Type B pancreatic cell (in vitro differentiated cells): ENCODE data around the gene POLK. TPM values are rescaled to one million over a fixed set of nuclear protein-coding genes. Genes with fewer than 3 reads are reported as not detected.

Experiments used
- DNase-seq: peaks from one replicate; pipeline ENCODE4 v3.0.0; 2021; ENCODE audit warnings: mixed read lengths; ENCODE audit not compliant: unreplicated experiment; ENCODE audit errors: extremely low spot score
- H3K27ac Mint-ChIP-seq: 2 replicates; pipeline ENCODE4 v1.8.0; 2021; ENCODE audit warnings: mild to moderate bottlenecking, mixed read lengths
- H3K27me3 Mint-ChIP-seq: 2 replicates; pipeline ENCODE4 v1.8.0; 2021; ENCODE audit warnings: mixed read lengths
- H3K36me3 Mint-ChIP-seq: 2 replicates; pipeline ENCODE4 v1.8.0; 2021; ENCODE audit warnings: mixed read lengths
- H3K4me1 Mint-ChIP-seq: one replicate; pipeline ENCODE4 v1.8.0; 2021; ENCODE audit warnings: mixed read lengths; ENCODE audit not compliant: unreplicated experiment
- H3K4me3 Mint-ChIP-seq: 2 replicates; pipeline ENCODE4 v1.8.0; 2021; ENCODE audit warnings: mild to moderate bottlenecking, mixed read lengths
- H3K9me3 Mint-ChIP-seq: 2 replicates; pipeline ENCODE4 v1.8.0; 2021; ENCODE audit warnings: mixed read lengths
- CTCF ChIP-seq: fragments of 200-600 bp; sonication (generic); conservative IDR thresholded peaks from 2 replicates; pipeline ENCODE4 v1.5.0; 2021; ENCODE audit warnings: antibody characterized with exemption, mild to moderate bottlenecking
- total RNA-seq: library from RNA; stranded (reverse); gene quantifications from 2 replicates; pipeline ENCODE4 v1.2.1, GENCODE V29; 2021; ENCODE audit warnings: low replicate concordance

Gene POLK
- total RNA-seq, 1 donor from 2014 or later: 21.2 TPM

GRCh38 chr5:75639535-75640311, 128.0 kb downstream of the POLK start:
- H3K9me3 Mint-ChIP-seq: no peaks in the 10 kb centered on the region

GRCh38 chr5:75640395-75640794, 128.7 kb downstream of the POLK start:
- TF ChIP-seq CTCF: no peak
- Mint-ChIP-seq H3K27me3 (no peaks in the 10 kb centered on the region), H3K27ac (peak overlapping the region; percentile 55), H3K4me1 (no peaks in the 10 kb centered on the region), H3K36me3 (peaks cover 10% of the 10 kb centered on the region), H3K9me3 (no peaks in the 10 kb centered on the region), H3K4me3 (no peak overlapping the region)
- DNase-seq: no peak

More at GRCh38 chr5:75639535-75640311, 128.0 kb downstream of the POLK start:
- DNase-seq: no peak
- Mint-ChIP-seq H3K27ac (peak overlapping the region; percentile 55), H3K27me3 (no peaks in the 10 kb centered on the region), H3K4me1 (no peaks in the 10 kb centered on the region), H3K36me3 (peaks cover 10% of the 10 kb centered on the region), H3K4me3 (no peak overlapping the region)
- TF ChIP-seq CTCF: no peak

- H3K4me1 Mint-ChIP-seq: no peaks in the 10 kb centered on the region
- peaks cover 10% of the 10 kb centered on the region for H3K36me3 Mint-ChIP-seq
- TF ChIP-seq CTCF: no peak
- no peak overlapping the region for H3K4me3 Mint-ChIP-seq
- H3K9me3 Mint-ChIP-seq: no peaks in the 10 kb centered on the region
- no peak for DNase-seq
- no peak overlapping the region for H3K27ac Mint-ChIP-seq
- H3K27me3 Mint-ChIP-seq: no peaks in the 10 kb centered on the region
Measured at GRCh38 chr5:75640826-75641225, 129.1 kb downstream of the POLK start.

- Mint-ChIP-seq H3K27me3 (no peaks in the 10 kb centered on the region), H3K4me3 (no peak overlapping the region), H3K36me3 (no peaks in the 10 kb centered on the region), H3K4me1 (peaks cover 9% of the 10 kb centered on the region), H3K9me3 (peaks cover 11% of the 10 kb centered on the region), H3K27ac (no peak overlapping the region)
- no peak for DNase-seq
- TF ChIP-seq CTCF: no peak
Measured at GRCh38 chr5:75648712-75649111, 137.0 kb downstream of the POLK start.

Other genes with a start within 250 kb of the POLK start
- gene HMGCR, start 174.7 kb upstream of the POLK start, total RNA-seq: 111 and 134 TPM in 2 replicates
- 55.6 and 66.0 TPM in 2 replicates for gene CERT1, start 262 bp upstream of the POLK start, total RNA-seq
- gene ANKDD1B, start 99.6 kb downstream of the POLK start, total RNA-seq: 0.93 and 1.6 TPM in 2 replicates
- gene POC5, start 205.5 kb downstream of the POLK start, total RNA-seq: 9.9 and 16.0 TPM in 2 replicates